Colonic mucosa (tissue), 4 donors: ENCODE measurements around the gene RASGEF1C. TPM values are rescaled to one million over a fixed set of nuclear protein-coding genes. Genes with fewer than 3 reads are reported as not detected.

Source experiments
- DNase-seq: peaks from one replicate; pipeline ENCODE4 v3.0.0-alpha.2; 2020
- H3K27ac ChIP-seq: fragments of 200-600 bp; one replicate; pipeline ENCODE4 v1.8.0; 2021
- H3K27me3 ChIP-seq: fragments of 200-600 bp; one replicate; pipeline ENCODE4 v1.8.0; 2021
- H3K36me3 ChIP-seq: fragments of 200-600 bp; one replicate; pipeline ENCODE4 v1.8.0; 2021
- H3K4me1 ChIP-seq: fragments of 200-600 bp; one replicate; pipeline ENCODE4 v1.8.0; 2021; ENCODE audit warnings: mild to moderate bottlenecking
- H3K4me3 ChIP-seq: fragments of 200-600 bp; one replicate; pipeline ENCODE4 v1.8.0; 2021
- H3K9ac ChIP-seq, 2 donors: one replicate each; pipeline ENCODE4 v1.7.0; 2013; ENCODE audit warnings: control low read depth in 2 of 2, low read depth in 2 of 2, low read length in 2 of 2
- H3K9me3 ChIP-seq: fragments of 200-600 bp; one replicate; pipeline ENCODE4 v1.8.0; 2021
- intact Hi-C: fragments of 100-400 bp; cut with DNase I; formaldehyde crosslinking; loops from one replicate; pipeline ENCODE4 v1.14.1; 2022
- total RNA-seq, 2 donors: library from RNA; stranded (reverse); fragmentation: NEBNext Ultra II Directional in 1 of 2; extraction: Animal tissue kit (Norgen Biotek cat#: 25700) in 1 of 2; gene quantifications; one replicate each; pipeline ENCODE4 v1.2.1, GENCODE V29; 2021
- TF ChIP-seq, protein P1 (sequence below): fragments of 200-600 bp; IDR thresholded peaks from one replicate; pipeline ENCODE4 v1.8.0; 2022; ENCODE audit warnings: antibody characterized with exemption, mild to moderate bottlenecking
- donor health status: healthy.
- donor health status: DM: no; HTN: no; CAD: no.
- donor health status: DM: no; HTN: no; CAD: no.

RASGEF1C gene
- total RNA-seq, 2 donors from 2014 or later, result 0.85 TPM; not detected in 1

GRCh38 chr5:180173198-180173544, 35.8 kb downstream of the RASGEF1C start:
- Histone ChIP-seq H3K9me3 (no peaks in the 10 kb centered on the region), H3K9ac (no peak overlapping the region), H3K4me1 (no peaks in the 10 kb centered on the region), H3K4me3 (no peak overlapping the region), H3K27me3 (no peaks in the 10 kb centered on the region), H3K36me3 (no peaks in the 10 kb centered on the region), H3K27ac (no peak overlapping the region)
- TF ChIP-seq, protein P1, sequence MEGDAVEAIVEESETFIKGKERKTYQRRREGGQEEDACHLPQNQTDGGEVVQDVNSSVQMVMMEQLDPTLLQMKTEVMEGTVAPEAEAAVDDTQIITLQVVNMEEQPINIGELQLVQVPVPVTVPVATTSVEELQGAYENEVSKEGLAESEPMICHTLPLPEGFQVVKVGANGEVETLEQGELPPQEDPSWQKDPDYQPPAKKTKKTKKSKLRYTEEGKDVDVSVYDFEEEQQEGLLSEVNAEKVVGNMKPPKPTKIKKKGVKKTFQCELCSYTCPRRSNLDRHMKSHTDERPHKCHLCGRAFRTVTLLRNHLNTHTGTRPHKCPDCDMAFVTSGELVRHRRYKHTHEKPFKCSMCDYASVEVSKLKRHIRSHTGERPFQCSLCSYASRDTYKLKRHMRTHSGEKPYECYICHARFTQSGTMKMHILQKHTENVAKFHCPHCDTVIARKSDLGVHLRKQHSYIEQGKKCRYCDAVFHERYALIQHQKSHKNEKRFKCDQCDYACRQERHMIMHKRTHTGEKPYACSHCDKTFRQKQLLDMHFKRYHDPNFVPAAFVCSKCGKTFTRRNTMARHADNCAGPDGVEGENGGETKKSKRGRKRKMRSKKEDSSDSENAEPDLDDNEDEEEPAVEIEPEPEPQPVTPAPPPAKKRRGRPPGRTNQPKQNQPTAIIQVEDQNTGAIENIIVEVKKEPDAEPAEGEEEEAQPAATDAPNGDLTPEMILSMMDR, result no peak
- intact Hi-C loops, result no loop called here
- DNase-seq, result no peak

DNA sequence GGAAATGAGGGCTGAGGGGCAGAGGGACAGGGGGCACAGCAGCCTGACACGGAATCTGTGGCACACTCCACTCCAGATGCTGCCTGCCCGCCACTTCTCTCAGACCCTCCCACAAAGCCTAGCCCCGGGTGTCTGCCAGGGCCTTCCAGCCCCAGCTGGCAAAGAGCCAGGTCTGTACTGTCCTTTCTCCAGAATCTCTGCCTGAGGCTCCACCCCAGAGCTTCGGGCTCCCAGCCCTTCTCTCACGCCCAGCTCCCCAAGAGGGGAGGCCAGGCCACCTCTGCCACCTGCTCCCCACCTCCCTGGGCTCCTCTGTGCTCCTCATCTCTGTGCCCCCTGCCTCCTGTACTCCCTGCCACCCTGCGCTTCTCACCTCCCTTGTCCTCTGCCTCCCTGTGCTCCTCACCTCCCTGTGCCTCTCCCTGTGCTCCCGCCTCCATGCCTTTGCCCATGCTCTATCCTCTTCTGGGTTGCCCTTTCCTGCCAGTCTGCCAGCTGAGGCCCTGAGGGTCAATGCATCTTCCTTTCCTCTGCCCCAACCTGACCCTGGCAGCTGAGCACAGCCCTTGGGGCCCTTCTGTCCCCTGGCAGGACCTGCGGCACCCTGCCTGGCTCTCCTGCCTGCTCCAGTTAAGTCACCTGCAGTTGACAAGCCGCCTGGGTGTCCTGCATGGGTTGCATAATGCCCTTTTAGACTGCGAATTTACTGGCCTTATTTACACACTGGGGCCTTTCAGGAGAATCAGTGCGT, 36.4 kb downstream of the RASGEF1C start:
- peak overlapping the region in 1 of 2 donors; percentile 3 for H3K9ac ChIP-seq
- H3K4me1 ChIP-seq, result no peaks in the 10 kb centered on the region
- H3K4me3 ChIP-seq, result no peak overlapping the region
- TF ChIP-seq, protein P1, result no peak
- H3K36me3 ChIP-seq, result no peaks in the 10 kb centered on the region
- H3K9me3 ChIP-seq, result no peaks in the 10 kb centered on the region
- no peak overlapping the region for H3K27ac ChIP-seq
- intact Hi-C loops, result no loop called here
- no peak for DNase-seq
- no peaks in the 10 kb centered on the region for H3K27me3 ChIP-seq

DNA sequence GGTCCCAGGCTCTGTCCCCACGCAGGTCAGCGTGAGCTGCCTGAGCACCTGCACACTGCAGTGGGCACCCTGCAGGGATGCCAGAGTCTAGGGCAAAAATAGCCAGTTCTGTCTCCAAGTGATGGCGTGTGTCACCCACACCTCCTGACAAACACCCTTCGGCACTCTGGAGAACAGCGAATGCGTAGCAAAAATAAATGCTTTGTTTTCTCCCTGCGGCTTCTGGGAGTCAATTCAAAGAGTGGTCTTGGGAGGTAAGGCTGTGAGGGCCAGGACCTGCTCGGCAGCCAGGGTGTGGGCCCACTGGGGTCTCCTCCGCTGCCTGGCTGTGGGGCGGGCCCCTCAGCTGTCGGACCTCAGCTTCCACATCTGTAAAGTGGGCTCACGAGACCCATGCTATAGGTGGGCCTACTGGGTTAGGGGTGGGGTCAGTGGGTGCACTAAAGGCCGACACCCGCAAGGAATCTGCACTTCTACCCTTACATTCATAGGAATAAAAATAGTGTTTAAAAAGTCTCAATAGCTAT, 37.4 kb downstream of the RASGEF1C start:
- TF ChIP-seq, protein P1, result no peak
- DNase-seq, result no peak
- Histone ChIP-seq H3K4me1 (no peaks in the 10 kb centered on the region), H3K9me3 (no peaks in the 10 kb centered on the region), H3K4me3 (no peak overlapping the region), H3K27ac (no peak overlapping the region), H3K36me3 (no peaks in the 10 kb centered on the region), H3K9ac (no peak overlapping the region), H3K27me3 (no peaks in the 10 kb centered on the region)
- intact Hi-C loops, result no loop called here

- Histone ChIP-seq H3K4me1 (no peaks in the 10 kb centered on the region), H3K27ac (no peak overlapping the region), H3K9me3 (no peaks in the 10 kb centered on the region), H3K27me3 (no peaks in the 10 kb centered on the region), H3K9ac (no peak overlapping the region), H3K36me3 (no peaks in the 10 kb centered on the region), H3K4me3 (no peak overlapping the region)
- intact Hi-C loops, result no loop called here
- no peak for DNase-seq
- TF ChIP-seq, protein P1, result no peak
These were observed 38.0 kb downstream of the RASGEF1C start for GRCh38 chr5:180170810-180171567.

GRCh38 chr5:180170106-180170809, 38.8 kb downstream of the RASGEF1C start:
- Histone ChIP-seq H3K4me1 (no peaks in the 10 kb centered on the region), H3K36me3 (no peaks in the 10 kb centered on the region), H3K9me3 (no peaks in the 10 kb centered on the region), H3K9ac (no peak overlapping the region), H3K4me3 (no peak overlapping the region), H3K27ac (no peak overlapping the region), H3K27me3 (no peaks in the 10 kb centered on the region)
- intact Hi-C loops, result no loop called here
- TF ChIP-seq, protein P1, result no peak
- no peak for DNase-seq
